K562 (cell line): ENCODE data around the gene PLIN5. TPM values are rescaled to one million over a fixed set of nuclear protein-coding genes. Genes with fewer than 3 reads are reported as not detected.

Experiments used
- ATAC-seq: fragments of 200-7000 bp; cut with Tn5 transposase; 3 replicates; pipeline ENCODE4 v1.9.1; 2020; ENCODE audit warnings: moderate library complexity
- BruUV-seq: library from RNA; stranded (reverse); fragments of 400-500 nt; replicated peaks from 2 replicates; lab custom pipeline; 2021; lab: Mats Ljungman, UMichigan
- CTCF ChIA-PET: fragments of 300-600 bp; formaldehyde crosslinking; extraction: SDS; loops from one replicate; lab custom pipeline; 2021; ENCODE audit warnings: low intra/inter-chr PET ratio; lab: Yijun Ruan, JAX
- POLR2A ChIA-PET: fragments of 300-600, 350-650 bp; sonication (Branson Sonifier 250); formaldehyde crosslinking; extraction: SDS; loops from one replicate; lab custom pipeline; 2021; ENCODE audit warnings: antibody characterized with exemption, inconsistent platforms; lab: Yijun Ruan, JAX
- DNase-seq, 4 experiments: peaks; one replicate each; pipeline versions ENCODE4 v3.0.0 to v3.0.0-alpha.2; 2011 to 2018; ENCODE audit warnings: low spot score in 3 of 4, mixed read lengths in 3 of 4; ENCODE audit errors: extremely low read depth in 1 of 4
- FAIRE-seq: peaks from 2 replicates; lab custom pipeline; 2011; peaks lifted over from hg19 to GRCh38; lab: Jason Lieb, UNC
- H2AFZ ChIP-seq: 2 replicates; pipeline ENCODE4 v1.6.0; 2011; ENCODE audit warnings: low read depth, low read length, control low read depth, inconsistent platforms
- H3K27ac ChIP-seq: fragments of 200-600 bp; 3 replicates; pipeline ENCODE4 v1.8.0; 2011; ENCODE audit warnings: low read depth, mild to moderate bottlenecking, control low read depth, inconsistent platforms, low read length, moderate library complexity, mixed read lengths; ENCODE audit errors: extremely low read depth
- H3K27me3 ChIP-seq, 2 experiments: fragments of 300-600 bp in 1 of 2; 2 replicates in 1 of 2; 3 replicates in 1 of 2; pipeline versions ENCODE4 v1.6.0 to v1.8.0; 2011; ENCODE audit warnings: inconsistent platforms in 2 of 2, low read length in 2 of 2, mild to moderate bottlenecking in 1 of 2, mixed read lengths in 1 of 2, moderate library complexity in 1 of 2; ENCODE audit not compliant: control insufficient read depth in 2 of 2, insufficient read depth in 2 of 2
- H3K36me3 ChIP-seq: fragments of 300-600 bp; 3 replicates; pipeline ENCODE4 v1.8.0; 2011; ENCODE audit warnings: mild to moderate bottlenecking, low read length, inconsistent platforms; ENCODE audit not compliant: control insufficient read depth, insufficient read depth
- H3K4me1 ChIP-seq, 2 experiments: fragments of 200-600 bp in 1 of 2; replicated peaks in 1 of 2; 2 replicates in 1 of 2; 3 replicates in 1 of 2; pipeline versions ENCODE4 v1.5.1 to v1.8.0; 2011; ENCODE audit warnings: inconsistent platforms in 2 of 2, low read length in 2 of 2, mild to moderate bottlenecking in 1 of 2, mixed read lengths in 1 of 2, moderate library complexity in 1 of 2; ENCODE audit not compliant: control insufficient read depth in 2 of 2, insufficient read depth in 2 of 2
- H3K4me2 ChIP-seq: 2 replicates; pipeline ENCODE4 v1.6.1; 2011; ENCODE audit warnings: low read length, control low read depth, inconsistent platforms, mixed read lengths; ENCODE audit not compliant: insufficient read depth
- H3K4me3 ChIP-seq: fragments of 200-600 bp; sonication (generic), shearing (Covaris generic); 2 replicates; pipeline ENCODE4 v1.5.1; 2016; ENCODE audit warnings: control low read depth, inconsistent platforms
- H3K79me2 ChIP-seq: fragments of 200-600 bp; 3 replicates; pipeline ENCODE4 v1.8.0; 2011; ENCODE audit warnings: low read length, inconsistent platforms; ENCODE audit not compliant: control insufficient read depth, insufficient read depth
- H3K9ac ChIP-seq, 2 experiments: 2 replicates each; pipeline versions ENCODE4 v1.6.0 to v1.6.1; 2011; ENCODE audit warnings: low read depth in 2 of 2, low read length in 2 of 2, control low read depth in 1 of 2, inconsistent platforms in 1 of 2, mild to moderate bottlenecking in 1 of 2, mixed read lengths in 1 of 2; ENCODE audit not compliant: insufficient read depth in 1 of 2
- H3K9me1 ChIP-seq: one replicate; pipeline ENCODE4 v1.6.0; 2011; ENCODE audit warnings: inconsistent platforms, mild to moderate bottlenecking, low read length, moderate library complexity; ENCODE audit not compliant: control insufficient read depth, insufficient read depth
- H3K9me3 ChIP-seq: replicated peaks from 2 replicates; pipeline ENCODE4 v1.5.1; 2011; ENCODE audit warnings: low read depth, low read length, inconsistent platforms; ENCODE audit not compliant: control insufficient read depth, insufficient read depth
- H4K20me1 ChIP-seq: replicated peaks from 2 replicates; pipeline ENCODE4 v1.6.1; 2011; ENCODE audit warnings: low read length, inconsistent platforms, mixed read lengths; ENCODE audit not compliant: control insufficient read depth, insufficient read depth
- BCOR ChIP-seq: fragments of 450-650 bp; IDR thresholded peaks from 2 replicates; pipeline ENCODE4 v1.6.1; 2016
- CBX1 ChIP-seq: sonication (generic); IDR thresholded peaks from 2 replicates; pipeline ENCODE4 v1.6.1; 2016; ENCODE audit warnings: antibody characterized with exemption, low read depth, mild to moderate bottlenecking
- CCAR2 ChIP-seq: fragments of 200-400 bp; formaldehyde crosslinking; IDR thresholded peaks from 2 replicates; pipeline ENCODE4 v1.6.1; 2017; ENCODE audit warnings: mild to moderate bottlenecking, low read depth, low read length
- GTF3C2 ChIP-seq: IDR thresholded peaks from 3 replicates; pipeline ENCODE4 v1.6.1; 2011; ENCODE audit warnings: borderline replicate concordance, mild to moderate bottlenecking, moderate library complexity; ENCODE audit not compliant: insufficient read length; ENCODE audit errors: extremely low read depth
- KDM1A ChIP-seq, 2 experiments: fragments of 450-650 bp; IDR thresholded peaks; 2 replicates each; pipeline ENCODE4 v1.6.1; 2016; ENCODE audit warnings: mild to moderate bottlenecking in 2 of 2
- PHF8 ChIP-seq: fragments of 200-600 bp; sonication (generic); IDR thresholded peaks from 2 replicates; pipeline ENCODE4 v1.6.1; 2012; ENCODE audit warnings: mixed run types, mild to moderate bottlenecking, inconsistent platforms, low read length, moderate library complexity, borderline replicate concordance
- PTBP1 ChIP-seq: fragments of 200-400 bp; formaldehyde crosslinking; IDR thresholded peaks from 2 replicates; pipeline ENCODE4 v1.6.1; 2017; ENCODE audit warnings: low read depth, low read length
- PYGO2 ChIP-seq: fragments of 450-650 bp; IDR thresholded peaks from 2 replicates; pipeline ENCODE4 v1.6.1; 2016; ENCODE audit warnings: mild to moderate bottlenecking, missing genetic modification characterization, moderate library complexity, missing compliant biosample characterization
- RBM25 ChIP-seq: fragments of 200-400 bp; formaldehyde crosslinking; IDR thresholded peaks from 2 replicates; pipeline ENCODE4 v1.6.1; 2018; ENCODE audit warnings: low read length, low read depth, moderate library complexity; ENCODE audit not compliant: severe bottlenecking
- SMARCA5 ChIP-seq: fragments of 450-650 bp; IDR thresholded peaks from 2 replicates; pipeline ENCODE4 v1.6.1; 2016
- ZFP36 ChIP-seq: fragments of 150-350 bp; IDR thresholded peaks from 2 replicates; pipeline ENCODE4 v1.6.1; 2018; ENCODE audit warnings: low read length, low read depth; ENCODE audit not compliant: partially characterized antibody
- ZNF76 ChIP-seq: fragments of 250-450 bp; sonication (Bioruptor Pico); IDR thresholded peaks from 2 replicates; pipeline ENCODE4 v1.4.0; 2020; ENCODE audit warnings: mild to moderate bottlenecking, moderate library complexity, borderline replicate concordance
- WGBS: fragments of 100-300 bp; shearing (Covaris generic); methylation state at CpG from one replicate; pipeline ENCODE4 v1.1.6; 2016; ENCODE audit warnings: low coverage, mixed read lengths; ENCODE audit not compliant: insufficient coverage; ENCODE audit errors: missing lambda C conversion rate; 5-methylcytosine and 5-hydroxymethylcytosine counted together
- in situ Hi-C: fragments of 300-500 bp; cut with MboI; formaldehyde crosslinking; loops from 4 replicates; pipeline ENCODE4 v1.15.0; 2018; ENCODE audit warnings: inconsistent platforms, mixed read lengths
- intact Hi-C: fragments of 100-400 bp; cut with micrococcal nuclease; formaldehyde crosslinking; loops from 2 replicates; pipeline ENCODE4 v1.14.2; 2022
- polyA plus RNA-seq, 8 experiments: library from polyadenylated mRNA; depleted of rRNA in 4 of 8; stranded (reverse) in 5 of 8; unstranded in 3 of 8; fragments of >200 nt; fragmentation: Nextera tagmentation in 2 of 8; fragmentation: Illumina TruSeq in 1 of 8; extraction: Ambion mirVana in 2 of 8; extraction: Trizol in 1 of 8; gene quantifications; 2 replicates each; pipeline versions ENCODE4 v1.2.1 to v1.2.3, GENCODE V29; 2011 to 2014; ENCODE audit warnings: inconsistent platforms in 1 of 8, missing spikeins in 1 of 8
- total RNA-seq, 7 experiments: library from RNA; depleted of rRNA in 6 of 7; stranded (reverse); fragments of >200 nt in 6 of 7; fragmentation: Illumina TruSeq in 2 of 7; extraction: Trizol in 2 of 7; gene quantifications; 2 replicates each; pipeline versions ENCODE4 v1.2.1 to v1.2.3, GENCODE V29; 2011 to 2021; ENCODE audit warnings: low replicate concordance in 1 of 7

Gene PLIN5
- total and polyA plus RNA-seq, 9 of the 15 experiments (the other 6 are each of a cell fraction or from before 2014, with no cell fraction given): 0.04 to 1.3 (median 0.50) TPM

DNA sequence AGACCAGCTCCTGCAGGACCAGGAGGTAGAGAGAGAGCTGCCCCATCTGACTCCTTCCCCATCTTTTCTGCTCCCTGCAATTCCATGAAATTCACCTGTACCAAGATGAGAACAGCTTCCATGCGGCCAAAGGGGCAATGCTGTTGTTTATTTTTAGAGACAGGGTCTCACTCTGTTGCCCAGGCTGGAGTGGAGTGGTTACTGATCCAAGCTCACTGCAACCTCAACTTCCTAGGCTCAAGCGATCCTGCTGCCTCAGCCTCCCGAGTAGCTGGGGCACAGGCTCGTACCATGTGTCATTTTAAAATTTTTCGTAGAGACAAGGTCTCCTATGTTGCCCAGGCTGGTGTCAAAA lies 13.2 kb downstream of the PLIN5 start:
- Histone ChIP-seq H4K20me1 (0 out of 2 replicates have a peak, but pooled peaks cover 3% of the 10 kb centered on the region), H3K27me3 (no peaks in the 10 kb centered on the region; a peak in 1 of 5 replicates), H3K79me2 (no peaks in the 10 kb centered on the region), H3K9ac (peak overlapping the region in 1 of 2 experiments; percentile 64; a peak in 2 of 4 replicates), H3K4me3 (no peak overlapping the region), H3K4me2 (no peak overlapping the region), H3K4me1 (peaks cover 0 to 42% of the 10 kb centered on the region in 2 experiments; a peak in 2 of 5 replicates), H2AFZ (no peak overlapping the region), H3K9me1 (no peaks in the 10 kb centered on the region), H3K36me3 (no peaks in the 10 kb centered on the region), H3K27ac (no peak overlapping the region), H3K9me3 (no peaks in the 10 kb centered on the region)
- in situ Hi-C loops (no loop called here), intact Hi-C loops (no loop called here)
- ChIA-PET CTCF (interaction anchor here (0.6 to 2.1 kb wide), 2 partner anchors 114 to 250 kb away, joined by 3 to 9 read pairs; no protein-coding TSS in a partner anchor), POLR2A (interaction anchor here (0.9 kb wide), 1 partner anchor 18 kb away, joined by 3 read pairs; no protein-coding TSS in a partner anchor)
- no TSS peak for BruUV-seq
- 24% methylated on average over 5 of the region's 5 CpGs for WGBS
- DNase-seq: no peak
- no peak for ATAC-seq
- no peak for FAIRE-seq
- TF ChIP-seq CCAR2 (no peak), PHF8 (no peak)
- TF ChIP-seq, all 486 proteins: peak for 0

- Histone ChIP-seq H3K9me3 (no peaks in the 10 kb centered on the region), H3K9ac (peak overlapping the region in 1 of 2 experiments; percentile 64; a peak in 2 of 4 replicates), H3K27ac (no peak overlapping the region), H3K4me1 (peaks cover 0 to 46% of the 10 kb centered on the region in 2 experiments; a peak in 2 of 5 replicates), H3K36me3 (no peaks in the 10 kb centered on the region), H4K20me1 (0 out of 2 replicates have a peak, but pooled peaks cover 3% of the 10 kb centered on the region), H3K79me2 (no peaks in the 10 kb centered on the region), H2AFZ (no peak overlapping the region), H3K4me2 (no peak overlapping the region), H3K9me1 (no peaks in the 10 kb centered on the region), H3K4me3 (no peak overlapping the region), H3K27me3 (peaks cover 3 to 4% of the 10 kb centered on the region in 2 experiments; a peak in 3 of 5 replicates)
- intact Hi-C loops: no loop called here
- POLR2A ChIA-PET: interaction anchor here (0.9 kb wide), 1 partner anchor 18 kb away, joined by 3 read pairs; no protein-coding TSS in a partner anchor
- in situ Hi-C loops: no loop called here
- 18% methylated on average over 11 of the region's 11 CpGs for WGBS
- FAIRE-seq (no peak), DNase-seq (no peak), ATAC-seq (no peak)
- no TSS peak for BruUV-seq
- CTCF ChIA-PET: interaction anchor here (0.7 to 2.1 kb wide), 2 partner anchors 115 kb away, joined by 3 to 9 read pairs; no protein-coding TSS in a partner anchor
- TF ChIP-seq ZNF76 (CRISPR knock-in tag) (no peak), PYGO2 (no peak), SMARCA5 (peak; percentile 73), ZFP36 (peak; percentile 99), CBX1 (0 out of 2 replicates have a peak, but pooled peaks have one; percentile 26), PTBP1 (peak; percentile 72; the same call in 1 of the 2 replicates), KDM1A (IDR thresholded peaks at IDR 0.05) (peak in 1 of 2 experiments; percentile 40; a peak in 1 of 4 replicates), BCOR (peak; percentile 73), RBM25 (peak; percentile 47), GTF3C2 (peak; percentile 40)
These were observed 13.7 kb downstream of the PLIN5 start for GRCh38 chr19:4521170-4521887.
